ENCODE data around the gene TYMP. TPM values are rescaled to one million over a fixed set of nuclear protein-coding genes. Genes with fewer than 3 reads are reported as not detected.
A peak's percentile ranks its signal among the peaks of the same experiment; 100 is the strongest.

The TYMP gene
- total RNA-seq, 1 donor from 2014 or later: 13.1 TPM

GRCh38 chr22:50526108-50526833 lies 3.5 kb downstream of the TYMP start:
- peak; percentile 48 for TF ChIP-seq CTCF (conservative IDR thresholded peaks at IDR 0.05; ENCODE audit: low read depth, low read length)
- peak overlapping the region; percentile 73 for H3K4me3 ChIP-seq (ENCODE audit: low read depth, low read length)
- DNase-seq (ENCODE audit: low read depth): no peak

GRCh38 chr22:50525858-50526107 lies 4.0 kb downstream of the TYMP start:
- peak overlapping the region; percentile 73 for H3K4me3 ChIP-seq (ENCODE audit: low read depth, low read length)
- TF ChIP-seq CTCF (conservative IDR thresholded peaks at IDR 0.05; ENCODE audit: low read depth, low read length): no peak
- no peak for DNase-seq (ENCODE audit: low read depth)

DNA sequence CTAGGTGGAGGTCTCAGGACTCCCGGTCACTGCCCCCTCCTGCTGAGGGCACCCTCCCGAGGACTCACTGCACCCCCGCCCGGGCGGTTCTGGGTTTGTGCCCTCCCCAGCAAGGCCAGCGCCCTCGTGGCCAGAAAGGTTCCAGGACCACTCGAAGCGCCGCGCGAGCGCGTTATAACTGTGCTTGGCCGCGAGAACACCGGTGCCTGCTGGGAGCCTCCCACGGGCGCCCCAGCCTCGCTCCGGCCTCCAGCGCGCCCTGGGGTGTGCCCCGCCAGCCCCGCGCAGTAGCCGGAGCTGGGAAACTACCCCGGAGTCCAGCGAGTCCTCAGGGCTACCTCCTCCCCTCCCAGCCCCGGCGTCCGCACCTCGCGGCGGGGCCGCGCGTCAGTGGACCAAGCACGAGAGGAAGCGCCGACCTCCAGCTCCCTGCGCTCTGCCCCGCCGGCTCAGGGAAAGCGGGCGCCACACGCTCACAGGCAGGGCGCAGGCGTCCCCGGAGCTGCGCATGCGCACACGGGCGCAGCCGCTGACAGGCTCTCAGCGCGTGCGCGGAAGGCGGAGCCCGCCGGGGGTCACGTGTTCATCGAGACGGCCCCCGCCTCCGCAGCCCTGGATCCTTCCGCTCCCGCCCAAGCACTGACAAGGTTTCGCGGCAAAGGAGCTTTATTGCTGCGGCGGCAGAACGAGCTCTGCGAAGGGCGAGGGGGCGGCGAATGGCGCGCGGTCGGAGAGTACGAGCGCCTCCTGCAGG lies 4.5 kb downstream of the TYMP start, which contains the start of gene SCO2:
Gene SCO2, minus strand, starts transcription at position 495 of the 754 bp plus-strand sequence. CDS start 1,187 bp downstream, outside the sequence.
- TF ChIP-seq CTCF (conservative IDR thresholded peaks at IDR 0.05; ENCODE audit: low read depth, low read length): peak; percentile 52
- no peak for DNase-seq (ENCODE audit: low read depth)

GRCh38 chr22:50524676-50525103 lies 5.1 kb downstream of the TYMP start:
- TF ChIP-seq CTCF (conservative IDR thresholded peaks at IDR 0.05; ENCODE audit: low read depth, low read length): no peak
- H3K4me3 ChIP-seq (ENCODE audit: low read depth, low read length): peak overlapping the region; percentile 73
- DNase-seq (ENCODE audit: low read depth): no peak

More for the DNA sequence above, 4.5 kb downstream of the TYMP start, which contains the start of gene SCO2:
- H3K4me3 ChIP-seq (ENCODE audit: low read depth, low read length): peak within 1 kb of the TSS; percentile 73

- no peak for DNase-seq (ENCODE audit: low read depth)
- no peak for TF ChIP-seq CTCF (conservative IDR thresholded peaks at IDR 0.05; ENCODE audit: low read depth, low read length)
Observed at GRCh38 chr22:50523806-50524675, 5.8 kb downstream of the TYMP start.

DNA sequence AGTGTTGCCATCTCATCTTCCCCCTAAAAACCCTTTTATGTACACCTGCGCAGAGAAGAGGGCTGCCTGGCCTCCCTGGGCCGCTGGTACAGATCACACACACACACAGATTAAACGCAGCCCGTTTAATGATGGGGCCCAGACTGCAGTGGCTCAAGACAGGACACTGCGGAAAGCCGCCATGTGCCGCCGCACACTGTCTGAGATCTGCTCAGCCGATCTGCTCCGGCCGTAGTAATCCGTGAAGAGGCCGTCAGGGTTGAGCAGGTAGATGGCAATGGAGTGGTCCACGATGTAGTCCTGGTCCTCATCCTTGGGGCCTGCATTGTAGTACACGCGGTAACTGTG lies 6.4 kb downstream of the TYMP start:
- H3K4me3 ChIP-seq (ENCODE audit: low read depth, low read length): no peak overlapping the region
- DNase-seq (ENCODE audit: low read depth): no peak
- TF ChIP-seq CTCF (conservative IDR thresholded peaks at IDR 0.05; ENCODE audit: low read depth, low read length): no peak

More at GRCh38 chr22:50523806-50524675, 5.8 kb downstream of the TYMP start:
- peak overlapping the region; percentile 73 for H3K4me3 ChIP-seq (ENCODE audit: low read depth, low read length)
